Effector CD4-positive, alpha-beta T cell (primary cell): ENCODE results near the gene ADARB1.
"Not testable (repeated sequence)": the region's sequence is repeated elsewhere in the genome, so short reads cannot be mapped to it uniquely, and the experiment has no call there.

ENCODE experiments used
- DNase-seq: peaks from one replicate; pipeline ENCODE4 v3.0.0-alpha.2; 2020
- total RNA-seq: gene quantifications from one replicate; lab custom pipeline; 2026; lab: John Stamatoyannopoulos, UW

Gene ADARB1, protein sequence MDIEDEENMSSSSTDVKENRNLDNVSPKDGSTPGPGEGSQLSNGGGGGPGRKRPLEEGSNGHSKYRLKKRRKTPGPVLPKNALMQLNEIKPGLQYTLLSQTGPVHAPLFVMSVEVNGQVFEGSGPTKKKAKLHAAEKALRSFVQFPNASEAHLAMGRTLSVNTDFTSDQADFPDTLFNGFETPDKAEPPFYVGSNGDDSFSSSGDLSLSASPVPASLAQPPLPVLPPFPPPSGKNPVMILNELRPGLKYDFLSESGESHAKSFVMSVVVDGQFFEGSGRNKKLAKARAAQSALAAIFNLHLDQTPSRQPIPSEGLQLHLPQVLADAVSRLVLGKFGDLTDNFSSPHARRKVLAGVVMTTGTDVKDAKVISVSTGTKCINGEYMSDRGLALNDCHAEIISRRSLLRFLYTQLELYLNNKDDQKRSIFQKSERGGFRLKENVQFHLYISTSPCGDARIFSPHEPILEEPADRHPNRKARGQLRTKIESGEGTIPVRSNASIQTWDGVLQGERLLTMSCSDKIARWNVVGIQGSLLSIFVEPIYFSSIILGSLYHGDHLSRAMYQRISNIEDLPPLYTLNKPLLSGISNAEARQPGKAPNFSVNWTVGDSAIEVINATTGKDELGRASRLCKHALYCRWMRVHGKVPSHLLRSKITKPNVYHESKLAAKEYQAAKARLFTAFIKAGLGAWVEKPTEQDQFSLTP
- total RNA-seq: 52.0 reads per million, percentile 69 among the genes with 10 or more reads in this experiment

DNA sequence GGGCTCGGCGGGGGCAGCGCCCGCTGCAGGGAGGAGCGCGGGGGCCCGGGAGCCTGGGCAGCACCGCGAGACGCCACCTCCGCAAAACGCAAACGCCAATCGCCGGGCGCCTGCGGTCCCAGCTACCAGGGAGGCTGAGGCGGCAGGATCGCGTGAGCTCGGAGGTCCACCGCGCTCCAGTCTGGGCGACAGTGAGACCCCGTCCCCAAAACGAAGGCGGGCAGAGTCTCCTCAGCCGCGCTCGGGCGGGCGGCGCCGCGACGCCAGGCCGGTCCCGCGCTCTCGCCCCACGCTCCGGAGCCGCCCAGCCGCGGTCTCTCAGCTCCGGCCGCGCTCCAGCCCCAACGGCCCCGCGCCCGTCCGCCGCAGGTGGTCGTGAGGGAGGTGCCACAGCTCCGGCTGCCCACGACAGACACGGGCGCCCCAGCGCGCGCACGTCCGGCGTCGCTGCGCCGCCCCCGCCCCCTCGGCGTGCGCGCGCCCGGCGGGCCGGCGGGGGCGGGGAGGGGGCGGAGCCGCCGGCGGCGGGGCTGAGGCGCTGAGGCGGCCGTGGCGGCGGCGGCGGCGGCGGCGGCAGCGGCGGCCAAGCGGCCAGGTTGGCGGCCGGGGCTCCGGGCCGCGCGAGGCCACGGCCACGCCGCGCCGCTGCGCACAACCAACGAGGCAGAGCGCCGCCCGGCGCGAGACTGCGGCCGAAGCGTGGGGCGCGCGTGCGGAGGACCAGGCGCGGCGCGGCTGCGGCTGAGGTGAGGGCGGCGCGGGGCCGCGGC is at the start of gene ADARB1:
Gene ADARB1, plus strand, starts transcription at position 533 of the 770 bp plus-strand sequence. CDS start 97,077 bp downstream, outside the sequence.
- peak; percentile 51 for DNase-seq

DNA sequence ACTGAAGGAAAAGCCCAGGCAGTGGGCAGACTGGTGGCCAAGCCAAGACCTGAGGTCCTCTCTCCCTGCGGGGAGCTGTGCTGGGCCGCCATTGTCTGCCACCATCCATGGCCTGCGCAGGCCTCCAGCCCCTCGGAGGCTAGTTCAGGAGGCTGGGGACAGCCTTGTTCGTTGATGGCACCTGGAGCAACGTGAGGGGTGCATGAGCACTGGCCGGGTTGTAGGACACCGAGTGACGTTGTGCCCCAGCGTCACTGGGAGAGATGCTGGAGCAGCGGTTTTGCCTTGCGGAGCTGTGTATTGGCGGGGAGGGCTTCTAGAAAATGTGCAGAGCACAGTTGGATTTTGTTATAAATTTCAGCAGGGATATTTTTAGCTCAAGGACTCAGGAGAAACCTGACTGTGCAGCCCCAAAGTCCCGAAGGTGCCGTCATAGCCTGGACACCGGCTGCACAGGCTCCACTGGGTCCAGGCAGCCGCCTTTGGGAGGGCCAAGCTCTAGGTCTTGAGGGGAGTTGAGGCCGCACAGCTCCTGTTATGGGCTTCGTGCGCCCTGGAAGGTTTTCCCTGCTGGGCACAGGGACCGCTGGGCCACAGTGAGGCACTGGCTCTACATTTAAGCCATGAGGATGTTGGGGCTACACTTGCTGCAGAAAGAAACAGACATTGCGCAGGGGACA is 48.2 kb upstream of the ADARB1 start:
- no peak for DNase-seq

DNA sequence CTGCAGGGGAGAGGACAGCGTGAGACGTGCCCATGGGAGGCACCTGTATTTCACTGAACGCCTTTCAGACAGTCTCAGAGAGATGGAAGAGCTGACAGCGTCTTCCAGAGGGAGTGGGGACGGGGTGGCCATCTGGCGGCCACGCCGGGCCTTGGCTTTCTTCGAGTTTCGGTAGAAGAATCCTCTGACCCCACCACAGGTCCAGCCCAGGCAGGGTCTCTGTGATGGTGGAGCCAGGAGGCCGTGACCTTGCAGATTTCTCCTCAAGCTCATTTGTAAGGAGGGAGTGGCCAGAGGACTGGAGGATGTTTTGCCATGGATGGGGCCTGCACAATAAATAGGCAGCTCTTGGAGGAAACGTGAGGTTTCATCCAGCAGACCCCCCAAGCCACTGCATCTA is 47.6 kb upstream of the ADARB1 start:
- no peak for DNase-seq

DNA sequence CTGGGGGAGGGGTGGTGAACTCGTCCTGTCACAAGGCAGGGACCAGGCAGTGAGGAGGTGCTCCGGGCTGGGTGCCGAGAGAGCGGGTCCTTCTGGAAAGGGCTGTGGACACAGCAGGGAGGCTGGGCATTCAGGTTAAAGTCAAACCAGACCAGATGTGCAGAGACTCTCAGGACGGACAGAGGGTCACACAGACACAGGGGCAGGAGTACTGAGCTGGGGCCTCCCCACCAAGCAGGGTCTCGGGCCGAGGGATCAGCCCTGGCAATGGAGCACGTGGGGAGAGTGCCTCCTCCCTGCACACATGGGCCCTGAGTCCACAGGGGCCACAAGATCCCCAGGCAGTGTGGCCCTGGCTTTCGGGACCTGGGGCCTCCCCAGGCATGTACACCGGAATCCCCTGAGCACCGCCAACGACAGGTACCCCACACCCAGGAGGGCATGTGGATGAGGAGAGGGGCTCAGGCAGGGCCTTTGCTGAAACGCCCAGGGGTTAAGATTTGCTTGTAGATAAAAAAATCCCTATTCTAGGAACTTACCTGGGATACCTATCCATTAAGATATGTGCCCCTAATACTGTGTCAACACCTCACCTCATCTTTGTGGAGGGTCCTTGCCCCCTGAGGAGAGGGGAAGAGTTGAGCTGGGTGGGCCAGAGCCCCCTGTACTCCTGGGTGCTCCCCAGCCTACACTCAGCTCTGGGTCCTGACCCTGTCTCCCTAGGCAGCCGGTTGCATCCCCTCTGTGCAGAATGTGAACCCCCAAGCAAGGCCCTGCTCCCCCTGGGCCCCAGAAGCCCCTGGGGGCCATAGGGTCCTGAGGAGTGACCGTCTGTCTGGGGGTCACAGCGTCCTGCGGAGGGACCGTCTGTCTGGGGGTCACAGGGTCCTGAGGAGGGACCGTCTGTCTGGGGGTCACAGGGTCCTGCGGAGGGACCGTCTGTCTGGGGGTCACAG is 46.9 kb upstream of the ADARB1 start:
- DNase-seq: no peak

DNA sequence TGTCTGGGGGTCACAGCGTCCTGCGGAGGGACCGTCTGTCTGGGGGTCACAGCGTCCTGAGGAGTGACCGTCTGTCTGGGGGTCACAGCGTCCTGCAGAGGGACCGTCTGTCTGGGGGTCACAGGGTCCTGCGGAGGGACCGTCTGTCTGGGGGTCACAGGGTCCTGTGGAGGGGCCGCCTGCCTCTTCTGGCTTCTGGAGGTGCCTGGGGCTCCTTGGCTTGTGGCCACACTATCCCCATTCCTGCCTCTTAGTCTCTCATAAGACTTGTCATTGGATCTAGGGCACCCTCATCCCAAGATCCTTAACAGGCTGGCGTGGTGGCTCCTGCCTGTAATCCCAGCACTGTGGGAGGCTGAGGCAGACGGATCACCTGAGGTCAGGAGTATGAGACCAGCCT is 45.7 kb upstream of the ADARB1 start:
- DNase-seq: not testable (repeated sequence)

DNA sequence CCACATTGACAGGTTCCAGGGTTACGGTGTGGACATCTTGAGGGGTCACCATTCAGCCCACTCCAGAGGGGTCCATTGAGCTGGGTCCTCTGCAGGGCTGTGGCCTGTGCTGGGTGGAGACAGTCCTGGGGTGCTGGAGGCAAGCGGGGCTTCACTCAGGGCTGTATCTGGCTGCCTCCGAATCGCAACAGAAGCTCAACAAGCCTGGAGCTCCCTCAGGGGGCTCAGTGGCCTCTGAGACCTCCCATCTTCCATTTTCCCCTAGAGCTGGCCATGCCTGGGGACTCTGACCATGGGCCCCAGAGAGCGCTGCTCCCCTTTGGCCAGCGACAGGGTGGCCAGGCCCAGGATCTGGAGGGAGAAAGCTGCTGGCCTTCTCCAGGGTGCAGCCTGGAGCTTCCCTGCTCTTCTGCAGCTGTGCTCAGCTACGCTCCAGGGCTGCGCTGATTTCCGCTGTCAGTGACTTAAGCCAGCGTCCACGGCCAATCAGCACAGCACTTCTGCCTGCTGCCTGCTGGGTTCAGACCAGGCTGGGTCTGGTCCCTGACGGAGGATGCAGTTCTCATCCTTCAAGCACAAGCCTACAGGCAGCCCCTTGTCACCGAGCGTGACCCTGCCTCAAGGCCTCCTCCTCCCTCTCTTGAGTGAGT is 45.0 kb upstream of the ADARB1 start:
- no peak for DNase-seq

DNA sequence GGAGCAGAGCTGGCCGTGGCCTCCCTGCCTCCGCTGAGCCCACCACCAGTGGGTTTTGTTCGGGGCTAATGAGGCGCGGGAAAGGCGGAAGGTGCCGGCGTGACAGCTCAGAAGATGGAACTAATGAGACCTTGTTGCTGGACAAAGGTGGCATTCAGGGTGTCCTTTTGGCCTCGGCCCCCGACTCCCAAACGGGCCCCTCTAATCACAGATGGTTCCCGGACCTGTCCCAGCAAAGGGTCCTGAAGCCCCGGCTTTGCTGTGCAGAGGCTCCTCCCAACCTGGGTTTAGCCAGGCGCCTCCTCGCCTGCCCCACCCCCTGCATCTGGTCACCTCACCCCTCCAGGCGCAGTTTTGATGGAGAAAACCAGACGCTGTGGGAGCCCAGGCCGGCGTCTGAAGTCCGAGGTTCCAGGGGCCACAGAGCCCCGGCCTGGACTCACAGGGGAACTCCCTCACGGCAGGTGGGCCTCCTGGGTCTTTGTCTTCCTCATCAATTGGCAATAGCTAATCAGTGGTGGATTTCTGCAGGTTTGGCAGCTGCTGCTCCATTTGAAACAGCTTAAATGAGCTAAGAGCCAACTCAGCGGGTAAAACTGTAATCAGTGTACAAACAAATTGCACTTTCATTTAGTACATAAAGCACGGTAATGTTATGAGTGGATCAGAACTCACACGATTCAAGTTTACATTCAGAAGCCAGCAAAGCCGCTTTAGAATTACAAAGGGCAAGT is 44.3 kb upstream of the ADARB1 start:
- DNase-seq: no peak

DNA sequence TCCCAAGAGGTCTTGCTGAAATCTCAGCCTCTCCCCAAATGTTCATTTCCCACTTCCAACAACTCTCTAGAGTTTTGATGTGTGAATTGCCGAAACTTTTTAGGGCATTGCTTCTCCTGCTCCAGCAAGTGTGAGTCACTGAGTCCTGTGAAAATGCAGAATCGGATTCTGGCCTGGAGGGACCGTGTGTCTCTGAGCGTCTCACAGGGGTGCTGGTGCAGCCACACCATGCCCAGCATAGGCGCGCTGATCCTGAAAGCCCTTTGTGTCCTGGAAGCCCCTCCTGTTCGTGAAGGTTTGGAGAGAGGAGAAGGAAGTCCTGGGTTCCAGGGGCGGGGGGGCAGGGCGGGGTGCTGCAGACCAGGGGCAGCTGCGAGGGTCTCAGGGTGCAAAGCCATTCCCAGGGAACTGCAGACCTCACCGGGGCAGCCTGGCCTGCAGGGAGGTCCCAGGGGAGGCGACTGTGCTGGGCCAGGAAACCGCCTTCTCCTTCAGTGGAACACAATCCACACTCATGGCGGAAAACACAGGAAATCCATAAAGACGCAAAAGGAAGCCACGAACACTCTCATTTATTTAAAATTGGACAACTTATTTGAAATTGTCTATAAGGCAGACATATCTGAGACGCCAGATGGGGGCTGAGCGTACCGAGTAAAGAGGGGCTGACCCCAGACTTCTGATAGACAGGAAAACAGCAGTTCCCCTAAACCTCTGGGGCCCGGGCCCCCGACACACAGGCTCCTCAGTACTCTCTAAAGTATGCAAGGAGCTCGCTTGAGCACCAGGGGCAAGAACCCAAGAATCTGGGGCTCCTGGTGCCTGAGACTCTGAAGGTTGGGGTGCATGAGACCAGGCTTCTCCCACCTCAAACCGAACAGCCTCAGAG is 43.5 kb upstream of the ADARB1 start:
- DNase-seq: no peak

DNA sequence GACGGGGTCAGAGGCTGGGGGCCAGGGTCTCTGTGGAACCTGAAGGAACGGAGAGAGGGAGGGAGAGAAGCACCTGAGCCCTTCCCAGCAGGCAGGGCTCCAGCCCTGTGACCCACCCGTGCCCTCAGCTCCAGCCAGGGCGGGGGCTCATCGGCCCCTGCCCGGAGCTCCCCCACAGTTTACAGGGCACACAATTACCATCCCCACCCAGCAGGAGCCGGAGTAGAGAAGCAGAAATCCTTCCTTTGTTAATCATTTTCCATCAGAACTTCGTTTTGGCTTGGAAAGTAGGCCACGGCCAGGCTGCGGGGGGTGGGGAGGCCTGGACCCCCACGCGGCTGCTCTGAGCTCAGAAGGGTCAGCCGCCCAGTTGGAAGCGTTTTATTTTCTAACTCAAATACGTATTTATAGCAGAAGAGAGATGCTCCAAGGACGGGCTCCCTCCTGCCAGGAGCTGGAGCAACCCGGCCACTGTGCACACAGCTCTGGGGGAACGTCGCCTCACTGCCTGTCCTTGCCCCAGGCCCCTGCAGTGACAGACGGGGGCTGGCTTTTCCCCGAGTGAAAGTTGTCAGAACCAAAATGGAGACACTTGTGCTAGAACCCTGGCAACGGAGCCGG is 42.7 kb upstream of the ADARB1 start:
- no peak for DNase-seq

DNA sequence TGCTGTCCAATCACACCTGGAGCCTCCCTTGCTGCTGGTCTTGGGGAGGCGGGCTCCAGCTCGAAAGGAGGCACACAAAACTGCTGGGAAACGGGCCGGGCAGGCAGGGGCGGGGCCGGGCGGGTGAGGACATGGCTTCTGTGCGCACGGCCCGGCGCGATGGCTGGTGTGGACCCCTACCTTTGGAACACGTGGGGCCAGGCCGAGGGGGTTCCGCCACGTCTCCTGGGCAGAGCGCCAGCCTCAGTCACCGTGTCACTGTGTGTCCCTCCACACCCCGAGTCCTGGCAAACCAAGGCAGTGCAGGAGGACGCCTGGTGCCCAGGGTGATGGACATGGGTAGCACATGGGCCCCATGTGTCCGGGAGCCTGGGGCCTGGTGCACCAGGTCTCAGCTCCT is 42.0 kb upstream of the ADARB1 start:
- DNase-seq: no peak

DNA sequence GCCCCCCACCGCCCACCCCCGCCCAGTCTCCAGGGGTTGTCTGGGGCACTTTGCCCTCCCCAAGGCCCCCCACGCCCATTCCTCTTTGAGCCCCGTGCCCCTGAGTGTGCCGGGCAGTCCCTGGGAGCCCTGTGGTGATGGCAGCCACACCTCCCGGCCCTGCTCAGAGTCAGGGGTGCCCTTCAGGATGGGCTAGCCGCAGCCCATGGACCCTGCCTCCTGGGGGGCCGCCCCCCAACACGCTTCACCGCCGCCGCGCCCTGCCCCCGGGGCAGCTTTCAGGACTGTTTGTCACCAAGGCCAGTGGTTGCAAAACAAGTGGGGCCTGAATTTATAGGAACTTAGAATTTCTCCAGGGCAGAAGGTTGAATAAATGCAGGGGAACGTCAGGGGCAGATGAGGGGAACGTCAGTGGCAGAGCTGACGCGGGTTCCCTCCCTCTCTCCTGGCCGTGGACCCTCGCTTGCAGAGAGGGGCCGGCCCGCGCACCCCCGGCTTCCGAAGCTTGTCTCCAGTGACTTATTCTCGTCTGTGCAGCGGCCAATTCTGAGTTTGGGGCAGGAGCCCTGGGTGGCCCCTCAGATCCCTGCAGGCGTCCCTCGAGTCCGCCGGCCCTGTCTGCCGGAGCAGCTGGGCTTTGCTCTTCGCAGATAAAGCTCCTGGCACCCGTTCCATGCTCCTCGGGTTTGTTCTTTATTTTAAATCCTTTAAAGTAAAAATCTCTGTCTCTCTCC is 41.2 kb upstream of the ADARB1 start:
- no peak for DNase-seq

DNA sequence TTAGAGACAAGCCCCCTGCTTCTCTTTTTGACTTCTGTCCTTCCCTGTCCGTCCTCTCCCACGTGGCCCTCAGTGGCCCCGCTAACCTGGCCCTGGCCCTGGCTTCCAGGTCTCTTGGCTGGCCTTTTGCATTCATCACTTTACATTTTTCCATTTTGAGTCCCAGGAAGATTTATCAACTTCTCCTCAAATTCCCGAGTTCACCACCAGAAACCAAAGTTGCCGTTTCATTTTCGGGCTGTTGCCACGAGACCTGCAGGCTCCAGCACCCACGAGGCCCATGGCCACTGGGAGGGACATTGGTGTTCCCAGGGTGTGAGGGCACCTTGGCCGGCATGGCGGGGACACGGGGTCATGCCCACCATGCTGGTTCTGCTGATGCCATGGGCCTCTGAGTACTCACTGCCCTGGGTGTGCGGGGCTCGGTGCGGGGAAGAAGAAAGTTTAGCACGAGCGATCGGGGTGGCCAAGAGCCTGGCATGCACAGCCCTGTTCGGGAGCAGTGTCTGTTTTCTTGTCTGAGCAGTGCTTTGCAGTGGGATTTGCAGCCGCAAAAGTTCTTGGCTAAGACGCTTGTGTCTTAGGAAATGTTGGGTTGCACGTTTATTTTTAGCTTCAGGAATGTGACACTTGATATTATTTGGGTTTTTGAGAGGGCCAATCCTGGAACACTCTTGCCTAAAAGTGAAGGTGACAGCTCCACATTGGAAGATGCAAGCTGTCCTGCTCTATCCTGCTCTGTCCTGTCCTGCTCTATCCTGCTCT is 40.4 kb upstream of the ADARB1 start:
- DNase-seq: no peak

DNA sequence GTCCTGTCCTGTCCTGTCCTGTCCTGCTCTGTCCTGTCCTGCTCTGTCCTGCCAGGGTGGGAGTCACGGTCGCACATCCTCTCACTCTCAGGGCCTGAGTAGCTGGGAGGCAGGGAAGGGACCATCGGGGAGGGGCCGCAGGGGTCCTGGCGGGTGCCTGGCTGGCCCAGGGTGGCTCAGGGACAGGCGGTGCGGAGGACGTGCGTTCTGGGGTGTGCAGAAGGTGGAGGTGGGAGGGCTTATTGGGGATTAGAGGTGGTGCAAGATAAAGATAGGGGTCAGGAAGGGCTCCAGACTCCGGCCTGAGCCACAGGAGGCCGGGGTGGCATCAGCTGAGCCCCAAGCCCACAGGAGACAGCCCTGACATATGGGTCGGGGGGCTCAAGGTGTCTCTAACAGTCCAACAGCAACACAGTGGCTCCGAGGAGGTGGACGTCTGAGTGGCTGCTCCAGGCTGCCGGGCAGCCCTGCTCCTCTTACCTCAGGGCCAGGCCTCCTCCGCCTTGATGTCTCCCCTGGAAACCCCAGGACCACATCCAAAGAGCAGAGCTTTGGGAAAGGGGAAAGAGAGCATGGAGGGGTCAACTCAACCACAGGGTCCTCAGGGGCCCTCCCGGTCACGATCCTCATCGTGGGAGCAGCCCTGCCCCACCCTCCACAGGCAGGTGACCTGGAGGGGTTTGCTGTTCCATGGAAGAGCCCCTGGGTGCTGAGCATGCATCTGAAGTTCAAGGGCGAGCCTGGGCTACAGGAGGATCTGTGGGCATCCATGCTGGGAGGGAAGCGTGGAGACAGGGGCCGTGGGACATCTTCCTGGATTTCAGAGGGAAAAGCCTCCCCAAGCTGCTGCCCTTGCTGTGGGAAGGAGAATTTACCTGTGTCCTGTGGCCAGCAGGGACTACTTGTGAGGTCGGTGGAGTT is 39.6 kb upstream of the ADARB1 start:
- no peak for DNase-seq

DNA sequence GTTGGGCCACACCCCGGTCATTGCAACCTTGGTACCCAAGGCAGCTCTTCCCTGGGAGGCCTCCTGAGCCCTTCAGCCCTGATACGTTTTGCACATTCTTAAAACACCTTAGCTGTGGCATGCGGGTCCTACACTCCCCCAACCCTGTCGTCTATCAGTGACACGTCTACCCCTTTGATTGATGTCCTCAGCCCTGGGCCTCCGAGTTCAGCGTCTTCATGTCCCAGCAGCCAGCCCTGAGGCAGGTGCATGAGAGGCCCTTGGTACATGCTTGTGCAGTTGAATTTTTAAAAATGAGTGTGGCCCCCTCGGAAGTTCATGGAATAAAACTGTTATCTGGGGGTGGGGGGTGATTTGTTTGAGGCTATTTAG is 38.9 kb upstream of the ADARB1 start:
- DNase-seq: no peak

DNA sequence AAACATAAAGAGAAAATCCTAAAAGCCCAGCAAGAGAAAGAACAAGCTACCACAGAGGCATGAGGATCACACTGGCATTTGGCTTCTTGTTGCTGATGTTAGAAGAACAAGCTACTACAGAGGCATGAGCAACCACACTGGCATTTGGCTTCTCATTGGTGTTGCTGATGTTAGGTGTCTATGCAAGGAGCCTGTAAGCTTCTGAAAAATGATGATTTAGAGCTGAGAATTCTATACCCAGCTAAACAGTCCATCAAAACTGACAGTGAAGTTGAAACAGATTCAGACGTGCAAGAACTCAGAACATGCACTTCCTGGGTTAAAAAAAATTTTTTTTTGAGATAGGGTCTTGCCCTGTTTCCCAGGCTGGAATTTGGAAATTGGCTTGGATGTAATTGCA is 37.8 kb upstream of the ADARB1 start:
- DNase-seq: no peak

DNA sequence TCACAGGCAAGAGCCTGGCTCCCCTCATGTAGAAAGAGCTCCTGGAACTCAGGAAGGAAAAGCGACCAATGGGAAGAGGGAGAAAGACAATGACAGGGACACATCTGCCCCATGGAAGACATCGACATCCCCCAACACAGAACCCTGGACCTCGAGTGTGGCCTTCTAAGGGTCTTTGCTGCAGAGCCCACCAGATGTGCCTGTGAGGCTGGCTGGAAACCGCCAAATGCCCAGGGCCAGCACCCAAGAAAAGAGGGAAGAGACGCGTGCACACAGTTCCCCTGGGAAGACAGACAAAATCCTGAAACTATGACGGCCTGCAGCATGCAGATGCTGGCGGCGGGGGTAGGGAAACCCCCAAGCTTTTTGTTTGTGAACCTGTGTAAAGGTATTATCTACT is 36.4 kb upstream of the ADARB1 start:
- DNase-seq: no peak
